Measurements from ENCODE around the gene ELK1.
A peak's percentile ranks its signal among the peaks of the same experiment; 100 is the strongest.
"Not testable (repeated sequence)": the region's sequence is repeated elsewhere in the genome, so short reads cannot be mapped to it uniquely, and the experiment has no call there.

The ELK1 gene, protein sequence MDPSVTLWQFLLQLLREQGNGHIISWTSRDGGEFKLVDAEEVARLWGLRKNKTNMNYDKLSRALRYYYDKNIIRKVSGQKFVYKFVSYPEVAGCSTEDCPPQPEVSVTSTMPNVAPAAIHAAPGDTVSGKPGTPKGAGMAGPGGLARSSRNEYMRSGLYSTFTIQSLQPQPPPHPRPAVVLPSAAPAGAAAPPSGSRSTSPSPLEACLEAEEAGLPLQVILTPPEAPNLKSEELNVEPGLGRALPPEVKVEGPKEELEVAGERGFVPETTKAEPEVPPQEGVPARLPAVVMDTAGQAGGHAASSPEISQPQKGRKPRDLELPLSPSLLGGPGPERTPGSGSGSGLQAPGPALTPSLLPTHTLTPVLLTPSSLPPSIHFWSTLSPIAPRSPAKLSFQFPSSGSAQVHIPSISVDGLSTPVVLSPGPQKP

DNA sequence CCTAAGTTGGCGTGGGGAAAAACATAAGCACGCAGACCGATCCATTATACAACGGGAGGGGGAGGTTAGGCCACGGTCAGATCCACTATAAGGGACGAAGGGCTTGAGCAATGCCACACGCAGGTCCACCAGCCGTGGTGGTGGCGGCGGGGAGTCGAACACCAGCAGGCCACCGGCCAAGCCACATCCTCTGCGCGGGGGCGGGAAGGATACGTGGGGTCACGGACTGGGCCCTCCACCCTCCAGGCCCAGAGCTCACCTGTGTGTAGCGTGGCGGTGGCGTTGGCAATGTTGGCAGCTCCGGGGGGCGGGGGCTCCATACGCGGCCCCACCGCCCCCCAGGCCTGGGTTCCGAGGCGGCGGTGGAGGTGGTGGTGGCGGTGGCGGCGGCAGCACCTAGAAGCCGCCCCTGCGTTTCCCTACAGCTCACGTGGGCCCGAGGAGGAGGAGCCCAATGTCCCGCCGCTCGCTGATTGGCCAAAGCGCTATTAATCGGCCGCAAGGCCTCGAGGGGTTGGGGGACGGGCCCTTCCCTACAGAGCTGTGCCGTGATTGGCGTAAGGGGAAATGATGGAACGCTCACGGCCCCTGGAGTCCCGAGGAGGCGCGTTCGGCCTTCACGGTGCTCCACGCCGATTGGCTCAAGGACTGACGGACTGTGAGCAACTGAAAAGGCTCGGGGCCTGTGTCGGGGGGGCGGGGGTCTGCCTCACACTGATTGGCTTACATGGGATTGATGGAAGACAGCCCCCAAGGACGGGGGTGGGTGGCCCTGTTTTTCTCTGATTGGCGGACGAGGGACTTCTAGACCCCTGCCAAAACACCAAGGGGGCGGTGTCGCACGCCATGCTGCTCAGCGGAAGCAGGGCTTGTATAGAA is at the start of gene ELK1:
Gene ELK1, minus strand, starts transcription at position 400 of the 879 bp plus-strand sequence. CDS start 9,122 bp downstream, outside the sequence.
- DNase-seq, result peak; percentile 88

DNA sequence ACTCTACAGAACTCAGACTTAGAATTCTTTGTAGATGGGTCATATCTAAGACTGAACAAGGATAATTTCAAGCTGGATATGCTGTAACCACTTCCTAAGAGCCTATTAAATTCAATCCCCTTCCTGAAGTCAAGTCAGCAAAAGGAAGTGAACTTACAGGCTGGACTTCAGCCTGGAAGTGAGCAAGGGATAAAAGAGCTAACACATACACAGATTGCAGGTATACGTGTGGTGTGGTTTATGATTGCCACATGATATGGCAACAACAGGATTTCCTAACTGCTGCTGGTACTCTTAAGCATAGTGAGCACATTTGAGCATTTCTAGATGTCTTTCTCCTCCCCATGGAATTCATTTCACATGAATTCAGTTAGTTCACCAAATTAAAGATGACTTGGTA is 46.8 kb upstream of the ELK1 start:
- no peak for DNase-seq

DNA sequence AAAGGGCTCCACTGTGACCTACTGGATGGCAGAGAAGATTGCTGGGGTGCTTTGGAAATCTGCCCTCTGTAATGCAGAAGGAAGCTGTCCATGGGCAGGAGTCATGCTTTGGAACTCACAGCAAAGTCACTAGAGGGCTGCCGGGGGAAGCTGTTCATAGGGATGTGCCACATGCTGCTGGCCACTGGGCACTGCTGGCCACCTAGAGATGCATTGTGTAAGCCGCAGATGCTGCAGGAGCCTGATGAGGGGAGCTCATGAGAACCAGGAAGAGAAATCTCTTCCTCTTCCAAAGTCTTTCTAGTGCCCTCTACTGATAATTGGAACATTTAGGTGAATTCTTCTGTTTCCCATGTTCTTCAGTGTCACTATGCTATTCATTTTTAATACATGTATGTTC is 39.8 kb upstream of the ELK1 start:
- no peak for DNase-seq

DNA sequence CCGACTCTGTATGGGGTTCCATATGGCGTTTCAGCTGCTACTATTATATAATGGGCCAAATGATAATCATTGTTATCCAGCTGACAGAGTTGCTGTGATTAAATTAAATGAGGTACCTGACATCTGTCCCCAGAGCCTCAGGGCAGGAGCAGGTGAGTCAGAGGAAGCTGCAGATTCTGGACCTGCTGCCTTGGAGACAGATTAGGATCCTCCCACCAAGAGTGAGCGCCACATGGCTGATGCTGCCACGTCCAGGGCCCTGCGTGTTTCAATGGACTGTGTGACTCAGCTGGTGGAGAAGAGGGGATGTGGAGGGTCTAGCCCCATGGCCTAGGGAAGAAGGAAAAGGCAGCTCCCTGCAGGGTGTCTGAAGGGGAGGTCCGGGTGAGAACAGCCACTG is 36.9 kb upstream of the ELK1 start:
- no peak for DNase-seq

DNA sequence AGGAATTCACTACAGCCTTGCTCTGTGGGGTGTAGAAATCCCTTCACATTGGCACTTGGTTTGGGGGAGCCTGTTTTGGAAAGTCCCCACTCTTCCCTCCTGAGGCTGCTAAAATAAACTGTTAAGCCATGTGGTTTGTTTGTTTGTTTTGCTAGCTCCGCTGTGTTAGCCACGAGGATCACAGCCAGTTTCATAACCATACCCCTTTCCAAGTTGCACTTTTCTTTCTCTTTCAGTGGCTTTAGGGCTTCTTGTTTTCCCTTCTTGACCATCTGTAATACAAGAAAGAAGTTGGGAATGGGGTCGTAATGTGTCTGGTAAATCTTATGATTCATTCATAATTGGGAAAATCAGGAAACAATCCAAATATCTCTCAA is 33.5 kb upstream of the ELK1 start:
- no peak for DNase-seq

DNA sequence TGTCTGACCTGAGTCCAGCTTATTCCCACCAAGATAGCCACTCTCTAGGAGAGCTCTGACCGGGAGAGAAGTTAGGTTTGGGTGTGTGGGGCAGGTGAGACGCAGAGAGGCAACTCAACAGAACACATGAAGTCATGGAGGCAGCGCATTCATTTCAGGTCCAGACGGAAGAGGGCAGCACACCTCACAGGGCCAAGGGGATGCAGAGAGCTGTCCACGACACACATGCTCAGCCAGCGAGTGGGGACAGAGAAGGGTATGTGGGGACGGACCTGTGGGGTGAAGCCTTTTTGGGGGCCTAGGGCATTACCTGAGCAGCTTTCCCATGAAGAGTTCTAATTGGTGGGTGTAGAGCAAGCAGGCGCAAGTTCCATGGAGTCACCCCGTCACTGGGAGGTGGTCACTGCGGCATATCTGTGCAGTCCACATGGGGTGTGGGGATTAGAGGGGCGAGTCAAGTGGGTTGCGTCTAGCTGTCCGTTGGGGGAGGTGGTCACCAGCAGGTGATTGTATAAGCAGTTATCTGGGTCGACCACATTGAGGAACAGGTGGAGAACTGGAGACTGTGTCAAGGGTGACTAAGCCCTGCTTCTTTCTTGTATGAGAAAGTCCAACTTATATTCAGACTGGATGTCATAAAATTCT is 32.9 kb upstream of the ELK1 start:
- no peak for DNase-seq

DNA sequence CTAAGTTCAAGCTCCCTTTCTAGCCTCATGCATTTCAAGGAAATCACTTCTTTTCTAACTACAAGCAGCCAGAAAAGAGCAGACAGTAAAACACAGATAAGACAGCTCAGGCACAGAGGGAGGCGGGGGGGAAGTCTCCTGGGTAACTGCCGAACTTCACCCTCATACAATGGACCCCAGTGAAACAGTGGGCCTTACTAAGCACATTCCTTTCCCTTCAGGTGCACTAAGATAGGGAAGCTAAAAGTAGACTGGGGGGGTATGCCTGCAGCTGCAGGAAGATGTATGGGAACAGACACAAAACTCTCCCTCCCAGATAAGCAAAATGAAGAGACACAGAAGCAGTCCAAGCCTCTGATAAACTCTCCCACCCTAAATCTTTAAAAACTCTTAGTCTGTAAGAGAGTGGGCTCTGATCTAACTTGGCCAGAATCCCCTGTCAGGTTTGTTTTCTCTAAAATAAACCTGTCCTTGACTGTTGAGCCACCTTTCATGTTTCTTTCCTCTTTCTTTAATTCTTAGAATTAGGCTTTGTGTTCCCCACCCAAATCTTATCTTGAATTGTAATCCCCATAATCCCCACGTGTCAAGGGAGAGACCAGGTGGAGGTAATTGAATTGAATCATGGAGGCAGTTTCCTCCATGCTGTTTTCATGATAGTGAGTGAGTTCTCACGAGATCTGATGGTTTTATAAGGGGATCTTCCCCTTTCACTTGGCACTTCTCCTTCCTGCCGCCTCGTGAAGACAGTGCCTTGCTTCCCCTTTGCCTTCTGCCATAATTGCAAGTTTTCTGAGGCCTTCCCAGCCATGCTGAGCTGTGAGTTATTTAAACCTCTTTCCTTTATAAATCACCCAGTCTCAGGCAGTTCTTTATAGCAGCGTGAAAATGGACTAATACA is 25.8 kb upstream of the ELK1 start:
- DNase-seq, result not testable (repeated sequence)

DNA sequence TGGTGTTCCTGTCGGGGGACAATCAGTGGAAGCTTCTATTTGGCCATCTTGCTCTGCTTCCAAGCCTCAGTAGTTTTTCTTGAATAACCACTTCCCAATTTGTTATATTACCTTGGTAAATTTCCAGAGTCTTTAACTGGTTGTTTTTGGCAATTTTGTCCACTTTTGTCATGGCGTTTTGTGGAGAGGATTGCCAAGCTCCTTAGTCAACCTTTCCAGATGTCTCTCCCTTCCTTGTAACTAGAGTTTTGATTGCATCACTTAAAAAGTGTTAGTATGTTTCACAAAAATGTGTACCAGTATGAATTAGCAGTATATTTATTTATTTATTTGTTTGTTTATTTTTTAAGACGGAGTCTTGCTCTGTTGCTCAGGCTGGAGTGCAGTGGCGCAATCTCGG is 24.4 kb upstream of the ELK1 start:
- no peak for DNase-seq

DNA sequence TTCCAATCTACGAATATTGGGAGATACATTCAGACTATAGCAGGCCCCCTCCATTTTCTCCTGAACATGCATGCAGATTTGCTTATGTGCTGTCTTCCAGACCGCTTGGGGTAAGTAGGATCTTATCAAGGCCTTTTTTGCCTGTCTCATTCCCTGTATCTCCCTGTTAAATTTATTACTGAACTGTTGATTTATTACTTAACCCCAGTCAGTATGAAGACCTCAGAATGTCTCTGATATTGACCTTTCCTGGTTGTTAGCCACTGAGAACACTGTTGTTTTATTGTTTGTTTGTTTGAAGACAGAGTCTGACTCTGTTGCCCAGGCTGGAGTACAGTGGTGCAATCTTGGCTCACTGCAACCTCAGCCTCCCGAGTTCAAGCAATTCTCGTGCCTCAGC is 15.4 kb upstream of the ELK1 start:
- DNase-seq, result not testable (repeated sequence)

DNA sequence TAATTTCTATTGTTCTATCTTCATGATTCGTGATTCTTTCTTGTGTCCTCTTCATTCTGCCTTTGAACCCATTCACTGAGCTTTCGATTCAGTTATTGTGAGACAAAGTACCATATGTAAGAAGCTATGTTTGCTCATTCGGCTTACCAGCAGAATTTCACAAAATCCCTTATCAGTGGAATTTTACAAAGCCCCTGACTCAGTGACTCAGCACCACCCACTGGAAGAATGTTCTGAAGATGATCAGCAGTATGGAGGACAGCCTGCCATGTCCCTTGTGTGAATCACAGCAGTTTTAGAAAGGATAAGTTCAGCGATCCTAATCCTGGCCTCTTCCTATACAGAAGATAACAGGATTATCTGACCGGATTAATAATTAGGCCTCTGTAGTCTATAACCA is 14.4 kb upstream of the ELK1 start:
- no peak for DNase-seq

DNA sequence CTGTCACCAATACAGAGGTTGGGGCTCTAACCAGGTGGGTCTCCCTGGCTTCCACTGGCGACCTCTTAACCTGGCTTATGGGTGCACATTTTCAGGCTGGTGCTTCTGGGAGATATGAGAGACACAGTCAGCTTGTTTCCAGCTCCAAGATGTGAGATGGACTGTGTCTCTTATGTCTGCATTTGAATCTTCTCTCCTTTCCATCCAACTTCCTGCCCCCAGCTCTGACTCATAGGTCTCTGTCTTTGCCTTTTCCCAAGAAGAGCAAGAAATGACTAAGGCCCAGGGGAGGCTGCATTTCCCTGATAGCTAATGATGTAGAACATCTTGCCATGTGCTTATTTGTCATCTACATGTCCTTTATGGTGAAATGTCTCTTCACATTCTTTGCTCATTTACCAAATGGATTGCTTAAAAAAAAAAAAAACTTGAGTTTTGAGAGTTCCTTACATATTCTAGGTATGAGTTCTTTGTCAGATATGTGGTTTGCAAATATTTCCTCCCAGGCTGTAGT is 11.8 kb upstream of the ELK1 start:
- peak; percentile 64 for DNase-seq

DNA sequence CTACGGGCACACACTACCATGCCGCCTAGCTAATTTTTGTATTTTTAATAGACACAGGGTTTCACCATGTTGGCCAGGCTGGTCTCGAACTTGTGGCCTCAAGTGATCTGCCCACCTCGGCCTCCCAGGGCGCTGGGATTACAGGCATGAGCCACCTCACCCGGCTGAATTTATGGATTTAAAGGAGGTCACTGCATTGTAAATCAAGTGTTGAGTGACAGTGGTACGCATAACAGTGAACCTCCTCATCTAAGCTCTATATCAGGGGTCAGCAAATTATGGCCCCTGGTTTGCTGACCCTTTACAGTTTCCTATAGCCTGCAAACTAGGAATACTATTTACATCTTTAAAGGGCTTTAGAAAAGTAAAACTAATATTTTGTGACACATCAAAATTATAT is 11.2 kb upstream of the ELK1 start:
- no peak for DNase-seq

DNA sequence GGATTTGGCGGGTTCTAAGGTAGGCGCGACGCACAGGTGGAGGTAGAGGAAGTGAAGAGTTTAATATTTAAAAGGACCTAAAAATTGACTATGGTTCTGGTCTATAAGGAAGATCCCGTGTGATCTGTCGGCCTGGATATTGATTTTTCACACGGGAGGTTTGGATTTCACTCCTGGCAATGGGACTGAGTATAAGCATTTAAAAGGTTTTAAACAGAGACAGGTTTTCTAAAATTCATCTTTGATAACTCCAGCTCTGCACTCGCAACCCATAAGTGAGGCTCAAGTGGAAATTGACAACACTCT is 9.0 kb upstream of the ELK1 start:
- DNase-seq, result no peak

DNA sequence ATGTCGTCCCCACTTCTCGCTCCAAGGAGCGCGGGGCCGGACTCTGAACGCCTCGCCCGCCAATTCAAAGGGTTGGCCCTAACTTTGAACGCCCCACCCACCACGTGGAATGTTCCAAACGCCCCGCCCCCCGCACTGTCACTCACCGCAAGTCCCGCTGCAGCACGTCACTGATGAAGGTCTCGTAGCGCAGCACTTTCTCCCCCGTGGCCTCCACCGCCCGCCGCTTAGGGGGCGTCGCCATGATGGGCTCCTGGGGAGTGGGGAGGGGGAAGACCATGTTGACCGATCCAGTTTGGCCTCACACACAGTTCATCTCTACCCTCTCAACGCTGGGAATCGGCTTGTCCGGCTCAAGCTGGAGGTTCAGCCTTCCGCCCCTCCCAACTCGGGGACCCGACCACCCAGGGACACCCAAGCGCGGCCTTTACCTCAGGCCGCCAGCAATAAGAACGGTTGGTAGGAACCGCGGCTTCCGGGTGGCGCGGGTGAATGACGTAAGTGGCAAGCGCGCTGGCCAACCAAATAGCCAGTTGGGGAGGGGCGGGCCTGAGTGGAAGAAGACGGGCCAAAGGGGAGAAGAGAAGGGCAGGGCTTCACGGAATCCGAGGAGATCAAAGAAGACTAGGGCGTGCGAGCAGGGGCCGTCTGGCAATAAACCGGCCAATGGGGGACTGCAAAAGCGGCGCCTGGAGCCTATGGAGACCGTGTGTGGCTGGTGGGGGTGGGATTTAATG is 8.5 kb upstream of the ELK1 start, which contains the start of gene UXT:
Gene UXT, minus strand, starts transcription at position 497 of the 737 bp plus-strand sequence. Its CDS starts 253 bp downstream, at position 244.
- peak; percentile 94 for DNase-seq

DNA sequence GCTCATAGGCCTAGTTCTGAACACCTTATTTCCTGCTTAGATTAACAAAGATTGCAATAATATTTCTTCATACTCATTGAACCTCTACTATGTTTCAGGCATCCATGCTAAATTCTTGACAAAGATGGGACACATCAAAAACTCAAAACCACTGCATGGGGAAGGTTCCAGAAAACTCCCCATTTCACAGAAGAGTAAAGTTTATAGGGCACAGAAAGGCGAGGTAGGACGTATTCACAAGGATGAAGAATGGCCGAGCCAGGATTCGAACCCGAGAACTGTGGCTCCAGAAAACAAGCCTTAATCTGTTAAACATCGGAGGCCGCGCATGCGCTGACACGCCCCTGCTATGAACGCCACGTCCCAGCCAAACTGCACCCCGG is 7.9 kb upstream of the ELK1 start:
- no peak for DNase-seq

DNA sequence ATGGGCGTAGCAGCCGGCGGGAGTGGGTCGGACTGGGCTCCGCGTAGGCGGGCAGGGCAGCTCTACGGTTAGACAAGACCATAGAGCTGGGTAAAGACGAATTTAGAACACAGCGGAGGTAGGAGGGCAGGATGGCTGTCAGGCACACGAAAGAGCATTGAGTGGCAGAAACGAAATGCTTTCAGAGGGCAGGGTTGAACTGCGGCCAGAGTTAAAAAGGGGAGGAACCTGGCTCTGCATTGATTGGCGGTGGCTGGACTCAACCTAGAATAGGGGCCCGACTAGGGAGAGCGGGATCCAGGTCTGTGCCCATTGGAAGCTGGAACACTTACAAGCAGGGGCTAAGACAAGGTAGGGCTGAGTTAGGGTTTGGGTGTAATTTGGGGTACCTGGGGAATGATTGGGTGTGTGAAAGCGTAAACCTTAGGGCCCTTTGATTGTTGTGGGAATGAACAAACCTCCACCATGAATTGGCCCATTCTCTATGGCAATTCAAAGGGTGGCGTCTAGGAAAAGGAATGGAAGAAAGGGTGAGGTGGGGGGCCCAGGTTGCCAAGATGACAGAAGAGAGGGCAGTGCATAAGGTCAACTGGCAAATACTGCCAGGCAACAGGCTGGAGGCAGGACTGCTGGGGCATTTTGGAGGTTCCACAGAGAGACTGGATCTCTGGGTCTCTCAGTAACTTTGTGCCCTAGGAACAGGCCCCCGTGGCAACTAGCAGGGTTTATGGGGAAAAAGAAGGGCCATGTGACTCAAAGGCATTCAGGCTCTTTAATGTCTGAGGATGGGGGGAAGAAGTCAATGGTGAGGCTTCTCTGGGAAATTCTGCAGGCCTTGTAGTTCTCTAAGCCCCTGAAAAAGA is 911 bp upstream of the ELK1 start:
- no peak for DNase-seq

DNA sequence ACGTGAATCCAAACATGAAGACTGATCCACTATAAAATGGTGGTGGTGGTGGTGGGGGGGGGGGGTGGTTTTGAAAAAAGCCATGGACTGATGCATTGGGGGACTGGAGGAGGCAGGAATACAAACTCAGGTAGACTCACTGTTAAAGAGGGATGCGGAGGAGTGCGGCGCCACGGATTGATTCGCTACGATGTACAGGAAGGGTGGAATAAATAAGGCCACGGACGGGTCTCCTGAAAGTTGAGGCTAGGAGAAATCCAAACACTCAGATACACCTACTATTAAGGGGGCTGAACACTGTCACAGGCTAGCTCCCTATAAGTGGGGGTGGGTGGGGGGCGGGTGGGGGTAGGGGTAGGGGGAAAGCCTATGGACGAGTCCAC is 591 bp downstream of the ELK1 start:
- DNase-seq, result no peak

DNA sequence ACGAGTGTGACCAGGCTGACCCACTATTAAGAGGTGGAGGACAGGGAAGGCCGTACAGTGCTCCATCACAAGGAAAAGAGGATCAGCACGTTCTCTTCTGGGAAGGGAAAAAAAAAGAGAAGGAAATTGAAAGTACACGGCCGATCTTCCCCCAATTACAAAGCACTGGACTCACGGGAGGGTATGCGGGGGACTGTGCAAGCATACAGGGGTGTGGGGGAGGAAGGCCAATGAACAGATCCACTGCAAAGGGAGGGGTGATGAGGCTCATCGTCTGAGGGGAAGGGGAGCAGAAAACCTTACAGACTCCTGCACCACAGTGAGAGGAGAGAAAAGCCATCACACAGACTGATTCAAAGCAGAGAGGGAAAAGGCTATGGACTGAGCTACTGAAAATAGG is 1.1 kb downstream of the ELK1 start:
- DNase-seq, result no peak

DNA sequence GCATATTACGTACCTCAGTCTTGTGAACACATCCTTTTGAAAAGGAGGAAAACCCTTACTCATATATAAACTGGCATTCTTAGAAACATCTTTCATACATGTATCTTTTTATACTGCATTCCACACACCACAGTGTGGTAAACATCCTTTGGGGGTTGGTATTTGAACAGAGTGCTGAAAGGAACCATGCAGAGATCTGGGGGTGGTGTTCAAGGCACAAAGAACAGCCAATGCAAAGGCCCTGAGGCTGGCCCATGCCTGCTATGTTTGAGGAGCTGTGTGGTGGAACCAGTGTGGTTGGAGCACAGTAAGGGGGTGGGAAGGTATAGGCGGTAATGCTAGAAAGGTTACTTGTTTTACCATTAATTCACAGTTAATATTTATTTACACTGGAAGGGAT is 2.0 kb downstream of the ELK1 start:
- no peak for DNase-seq

DNA sequence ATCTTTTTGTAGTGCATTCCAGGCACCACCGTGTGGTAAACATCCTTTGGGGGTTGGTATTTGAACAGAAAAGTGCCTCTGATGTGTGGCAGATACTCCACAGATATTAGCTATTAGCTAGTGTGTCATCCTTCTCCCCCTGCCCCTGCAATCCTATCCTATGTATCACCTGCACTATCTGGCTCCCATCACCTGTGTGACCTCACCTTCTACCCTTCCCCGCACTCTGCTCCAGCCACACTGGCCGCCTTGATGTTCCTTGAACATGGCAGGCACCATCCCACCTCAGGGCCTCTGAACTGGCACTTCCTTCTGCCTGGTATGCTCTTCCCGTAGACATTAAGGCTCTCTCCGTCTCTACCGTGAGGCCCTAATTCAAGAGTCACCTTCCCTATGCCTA is 3.7 kb downstream of the ELK1 start:
- DNase-seq, result no peak

DNA sequence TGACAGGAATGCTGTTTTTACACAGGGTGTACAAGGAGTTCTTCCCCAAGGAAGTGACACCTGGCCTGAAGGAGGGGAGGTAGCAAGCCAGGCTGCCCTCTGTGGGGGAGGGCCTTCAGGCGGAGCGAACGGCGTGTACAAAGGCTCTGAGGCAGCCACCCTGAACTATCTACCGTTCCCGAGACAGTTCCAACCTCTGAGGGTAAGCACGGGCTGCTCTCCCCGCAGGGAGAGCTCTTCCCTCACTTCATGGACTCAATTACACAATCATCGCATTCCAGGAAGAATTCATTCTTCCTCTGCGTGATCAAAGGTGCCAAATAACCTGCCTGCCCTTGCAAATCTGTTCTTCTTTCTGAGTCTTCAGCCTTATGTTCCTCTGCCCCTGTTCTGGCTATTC is 4.8 kb downstream of the ELK1 start:
- DNase-seq, result no peak
